HCT116 (cell line): ENCODE results near the gene CDCP2. TPM values are rescaled to one million over a fixed set of nuclear protein-coding genes. Genes with fewer than 3 reads are reported as not detected.

Source experiments
- ATAC-seq: fragments of 200-7000 bp; cut with Tn5 transposase; 2 replicates; pipeline ENCODE4 v1.9.1; 2020; ENCODE audit warnings: mild to moderate bottlenecking, moderate library complexity
- BruUV-seq: library from RNA; stranded (reverse); fragments of 400-500 nt; replicated peaks from 2 replicates; lab custom pipeline; 2021; lab: Mats Ljungman, UMichigan
- CTCF ChIA-PET: fragments of 300-600 bp; sonication (Branson Sonifier 250); formaldehyde crosslinking; loops from one replicate; lab custom pipeline; 2021; ENCODE audit warnings: antibody characterized with exemption; lab: Charles Lee
- POLR2A ChIA-PET: fragments of 300-600, 350-600 bp; sonication (Branson Sonifier 250); formaldehyde crosslinking; loops from one replicate; lab custom pipeline; 2021; ENCODE audit warnings: antibody characterized with exemption; lab: Charles Lee
- RAD21 ChIA-PET, 2 experiments: fragments of 300-600 bp; sonication (Branson Sonifier 250); formaldehyde crosslinking; loops; one replicate each; lab custom pipeline; 2023; ENCODE audit warnings: low total read pairs in 2 of 2; ENCODE audit not compliant: uncharacterized antibody in 2 of 2, unreplicated experiment in 2 of 2, low non-redundant PET in 1 of 2; lab: Charles Lee
- DNase-seq: peaks from one replicate; pipeline ENCODE4 v3.0.0-alpha.2; 2010; ENCODE audit warnings: low read depth, low spot score
- H2AFZ ChIP-seq: fragments of 200-600 bp; shearing (Covaris generic), sonication (generic); 2 replicates; pipeline ENCODE4 v1.6.1; 2017; ENCODE audit warnings: low read depth, mixed run types, mixed read lengths, antibody characterized with exemption, low read length; ENCODE audit not compliant: poor library complexity, severe bottlenecking
- H3K27ac ChIP-seq: 2 replicates; pipeline ENCODE4 v1.5.1; 2012; ENCODE audit warnings: low read depth, low read length
- H3K27me3 ChIP-seq: fragments of 200-600 bp; sonication (generic); 2 replicates; pipeline ENCODE4 v1.6.1; 2016; ENCODE audit warnings: mixed run types, low read length, mixed read lengths; ENCODE audit not compliant: insufficient read depth
- H3K36me3 ChIP-seq, 2 experiments: fragments of 200-500 bp in 1 of 2; fragments of 200-600 bp in 1 of 2; sonication (Bioruptor generic) in 1 of 2; sonication (generic) in 1 of 2; 2 replicates each; pipeline versions ENCODE4 v1.5.1 to v1.6.1; 2014 to 2016; ENCODE audit warnings: low read length in 2 of 2, inconsistent platforms in 1 of 2, mixed read lengths in 1 of 2, mixed run types in 1 of 2; ENCODE audit not compliant: insufficient read depth in 2 of 2, control insufficient read depth in 1 of 2
- H3K4me1 ChIP-seq, 2 experiments: fragments of 200-600 bp in 1 of 2; sonication (generic) in 1 of 2; 2 replicates each; pipeline versions ENCODE4 v1.5.1 to v1.6.1; 2012 to 2017; ENCODE audit warnings: low read length in 2 of 2, inconsistent platforms in 1 of 2, mild to moderate bottlenecking in 1 of 2, mixed read lengths in 1 of 2, mixed run types in 1 of 2, moderate library complexity in 1 of 2; ENCODE audit not compliant: insufficient read depth in 2 of 2, control insufficient read depth in 1 of 2
- H3K4me2 ChIP-seq: fragments of 200-600 bp; sonication (generic); 2 replicates; pipeline ENCODE4 v1.6.1; 2017; ENCODE audit warnings: mixed run types, low read length, mixed read lengths
- H3K4me3 ChIP-seq, 2 experiments: fragments of 200-600 bp in 1 of 2; sonication (generic) in 1 of 2; replicated peaks in 1 of 2; 2 replicates each; pipeline ENCODE4 v1.5.1; 2011 to 2016; ENCODE audit warnings: low read length in 2 of 2, control low read depth in 1 of 2, low read depth in 1 of 2, mild to moderate bottlenecking in 1 of 2, mixed read lengths in 1 of 2, mixed run types in 1 of 2
- H3K79me2 ChIP-seq: fragments of 200-600 bp; sonication (generic); 2 replicates; pipeline ENCODE4 v1.6.1; 2017; ENCODE audit warnings: mild to moderate bottlenecking, mixed run types, low read length, moderate library complexity, mixed read lengths; ENCODE audit not compliant: insufficient read depth
- H3K9ac ChIP-seq: fragments of 200-600 bp; sonication (generic); 2 replicates; pipeline ENCODE4 v1.6.1; 2016; ENCODE audit warnings: low read length, mixed read lengths
- H3K9me2 ChIP-seq: fragments of 200-600 bp; sonication (generic), shearing (Covaris generic); 2 replicates; pipeline ENCODE4 v1.6.1; 2017; ENCODE audit warnings: mixed run types, mild to moderate bottlenecking, moderate library complexity; ENCODE audit not compliant: insufficient read depth
- H3K9me3 ChIP-seq, 2 experiments: fragments of 200-500 bp in 1 of 2; fragments of 200-600 bp in 1 of 2; sonication (Bioruptor generic) in 1 of 2; sonication (generic) in 1 of 2; 2 replicates each; pipeline ENCODE4 v1.6.1; 2014 to 2017; ENCODE audit warnings: low read length in 2 of 2, mixed read lengths in 2 of 2, inconsistent platforms in 1 of 2, low read depth in 1 of 2, mild to moderate bottlenecking in 1 of 2, mixed run types in 1 of 2, moderate library complexity in 1 of 2; ENCODE audit not compliant: control insufficient read depth in 1 of 2, insufficient read depth in 1 of 2
- H4K20me1 ChIP-seq: fragments of 200-600 bp; sonication (generic), shearing (Covaris generic); 2 replicates; pipeline ENCODE4 v1.6.1; 2017; ENCODE audit warnings: mixed run types, mild to moderate bottlenecking, moderate library complexity; ENCODE audit not compliant: insufficient read depth
- CBX3 ChIP-seq: IDR thresholded peaks from 2 replicates; pipeline ENCODE4 v1.6.1; 2012; ENCODE audit warnings: low read depth
- CEBPB ChIP-seq: IDR thresholded peaks from 2 replicates; pipeline ENCODE4 v1.6.1; 2012; ENCODE audit warnings: low read depth
- EGR1 ChIP-seq: IDR thresholded peaks from 2 replicates; pipeline ENCODE4 v1.6.1; 2012; ENCODE audit warnings: low read depth
- FOSL1 ChIP-seq: IDR thresholded peaks from 2 replicates; pipeline ENCODE4 v1.6.1; 2012; ENCODE audit warnings: low read depth
- JUND ChIP-seq: IDR thresholded peaks from 2 replicates; pipeline ENCODE4 v1.6.1; 2012
- POLR2A ChIP-seq: IDR thresholded peaks from 2 replicates; pipeline ENCODE4 v1.7.0; 2011; ENCODE audit warnings: borderline replicate concordance; ENCODE audit not compliant: insufficient read depth, insufficient read length; ENCODE audit errors: extremely low read depth
- POLR2AphosphoS5 ChIP-seq: IDR thresholded peaks from 2 replicates; pipeline ENCODE4 v1.6.1; 2011; ENCODE audit warnings: mild to moderate bottlenecking, low read depth, low read length, moderate library complexity
- SIN3A ChIP-seq: IDR thresholded peaks from 2 replicates; pipeline ENCODE4 v1.6.1; 2012; ENCODE audit warnings: low read depth
- TCF7L2 ChIP-seq: IDR thresholded peaks from 2 replicates; pipeline ENCODE4 v1.7.0; 2011; ENCODE audit warnings: borderline replicate concordance, inconsistent platforms; ENCODE audit not compliant: insufficient read depth, insufficient read length; ENCODE audit errors: extremely low read depth
- YY1 ChIP-seq: IDR thresholded peaks from 2 replicates; pipeline ENCODE4 v1.6.1; 2011; ENCODE audit warnings: low read length, low read depth, moderate library complexity, mild to moderate bottlenecking; ENCODE audit not compliant: insufficient replicate concordance; ENCODE audit errors: extremely low read depth
- ZNF274 ChIP-seq: fragments of 200-500 bp; sonication (Bioruptor generic); IDR thresholded peaks from 2 replicates; pipeline ENCODE4 v1.6.1; 2014; ENCODE audit warnings: mild to moderate bottlenecking, low read depth, low read length, inconsistent platforms
- intact Hi-C: fragments of 100-400 bp; cut with micrococcal nuclease; formaldehyde crosslinking; loops from 2 replicates; pipeline ENCODE4 v1.10.0; 2022
- total RNA-seq: library from RNA; stranded (reverse); gene quantifications from one replicate; pipeline ENCODE4 v1.2.1, GENCODE V29; 2021; ENCODE audit not compliant: unreplicated experiment
- TF ChIP-seq, protein P1 (sequence below): IDR thresholded peaks from 2 replicates; pipeline ENCODE4 v1.6.1; 2011; ENCODE audit warnings: mild to moderate bottlenecking, low read length, moderate library complexity; ENCODE audit not compliant: insufficient replicate concordance; ENCODE audit errors: extremely low read depth
- TF ChIP-seq, protein P2 (sequence below): IDR thresholded peaks from 2 replicates; pipeline ENCODE4 v1.6.1; 2012
- TF ChIP-seq, protein P3 (sequence below): IDR thresholded peaks from 2 replicates; pipeline ENCODE4 v1.6.1; 2012

CDCP2 gene
- total RNA-seq, 1 experiment from 2014 or later, result 0.22 TPM

DNA sequence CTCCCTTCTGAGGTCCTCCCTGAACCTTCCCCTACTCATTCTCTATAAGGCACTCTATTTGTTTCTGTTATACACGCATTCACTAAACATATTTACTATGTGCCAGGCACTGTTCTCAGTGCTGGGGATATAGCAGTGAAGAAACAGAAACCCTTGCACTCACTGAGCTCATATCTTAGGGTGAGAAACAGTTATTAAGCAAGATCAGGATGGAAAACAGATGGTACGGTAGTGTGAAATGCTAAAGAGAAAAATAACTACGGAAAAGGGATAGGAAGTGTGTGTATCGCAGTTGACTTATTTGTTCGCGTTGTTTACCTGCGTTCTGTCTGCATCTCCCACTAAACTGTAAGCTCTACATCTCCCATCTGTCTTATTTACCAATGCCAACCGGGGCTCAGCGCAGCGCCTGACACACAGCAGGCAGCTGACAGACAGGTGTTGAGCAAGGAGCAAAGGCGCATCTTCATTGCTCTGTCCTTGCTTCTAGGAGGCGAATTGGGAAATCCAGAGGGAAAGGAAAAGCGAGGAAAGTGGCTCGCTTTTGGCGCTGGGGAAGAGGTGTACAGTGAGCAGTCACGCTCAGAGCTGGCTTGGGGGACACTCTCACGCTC lies 46.5 kb upstream of the CDCP2 start:
- ChIA-PET POLR2A (interaction anchor here (0.7 to 1.3 kb wide), 5 partner anchors 17 to 300 kb away, joined by 3 to 8 read pairs (median 3); no protein-coding TSS in a partner anchor), CTCF (interaction anchor here (1.1 to 2.1 kb wide), 3 partner anchors 18 to 338 kb away, joined by 3 to 8 read pairs (median 5); no protein-coding TSS in a partner anchor), RAD21 (no interaction called here)
- H3K9me3 ChIP-seq, result no peaks in the 10 kb centered on the region
- H2AFZ ChIP-seq, result peak overlapping the region; percentile 67
- H3K9me2 ChIP-seq, result no peaks in the 10 kb centered on the region
- ATAC-seq, result peak; percentile 9
- H3K27ac ChIP-seq, result peak overlapping the region; percentile 25; the same call in 1 of the 2 replicates
- H3K27me3 ChIP-seq, result no peaks in the 10 kb centered on the region
- peak overlapping the region; percentile 97 for H3K4me2 ChIP-seq
- H4K20me1 ChIP-seq, result no peaks in the 10 kb centered on the region
- peak overlapping the region; percentile 81 to 89 for H3K4me3 ChIP-seq
- H3K79me2 ChIP-seq, result peaks cover 42% of the 10 kb centered on the region
- peaks cover 11 to 17% of the 10 kb centered on the region in 2 experiments for H3K4me1 ChIP-seq
- H3K9ac ChIP-seq, result peak overlapping the region; percentile 90
- peaks cover 3 to 4% of the 10 kb centered on the region in 2 experiments; a peak in 1 of 4 replicates for H3K36me3 ChIP-seq
- TF ChIP-seq YY1 (no peak), TCF7L2 (no peak), POLR2AphosphoS5 (no peak), CEBPB (no peak), EGR1 (no peak), SIN3A (no peak), POLR2A (no peak), ZNF274 (no peak), FOSL1 (no peak), JUND (no peak), CBX3 (no peak)
- TF ChIP-seq, protein P1, sequence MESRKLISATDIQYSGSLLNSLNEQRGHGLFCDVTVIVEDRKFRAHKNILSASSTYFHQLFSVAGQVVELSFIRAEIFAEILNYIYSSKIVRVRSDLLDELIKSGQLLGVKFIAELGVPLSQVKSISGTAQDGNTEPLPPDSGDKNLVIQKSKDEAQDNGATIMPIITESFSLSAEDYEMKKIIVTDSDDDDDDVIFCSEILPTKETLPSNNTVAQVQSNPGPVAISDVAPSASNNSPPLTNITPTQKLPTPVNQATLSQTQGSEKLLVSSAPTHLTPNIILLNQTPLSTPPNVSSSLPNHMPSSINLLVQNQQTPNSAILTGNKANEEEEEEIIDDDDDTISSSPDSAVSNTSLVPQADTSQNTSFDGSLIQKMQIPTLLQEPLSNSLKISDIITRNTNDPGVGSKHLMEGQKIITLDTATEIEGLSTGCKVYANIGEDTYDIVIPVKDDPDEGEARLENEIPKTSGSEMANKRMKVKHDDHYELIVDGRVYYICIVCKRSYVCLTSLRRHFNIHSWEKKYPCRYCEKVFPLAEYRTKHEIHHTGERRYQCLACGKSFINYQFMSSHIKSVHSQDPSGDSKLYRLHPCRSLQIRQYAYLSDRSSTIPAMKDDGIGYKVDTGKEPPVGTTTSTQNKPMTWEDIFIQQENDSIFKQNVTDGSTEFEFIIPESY, result no peak
- TF ChIP-seq, protein P2, sequence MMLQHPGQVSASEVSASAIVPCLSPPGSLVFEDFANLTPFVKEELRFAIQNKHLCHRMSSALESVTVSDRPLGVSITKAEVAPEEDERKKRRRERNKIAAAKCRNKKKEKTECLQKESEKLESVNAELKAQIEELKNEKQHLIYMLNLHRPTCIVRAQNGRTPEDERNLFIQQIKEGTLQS, result no peak
- TF ChIP-seq, protein P3, sequence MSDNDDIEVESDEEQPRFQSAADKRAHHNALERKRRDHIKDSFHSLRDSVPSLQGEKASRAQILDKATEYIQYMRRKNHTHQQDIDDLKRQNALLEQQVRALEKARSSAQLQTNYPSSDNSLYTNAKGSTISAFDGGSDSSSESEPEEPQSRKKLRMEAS, result no peak
- DNase-seq, result no peak
- intact Hi-C loops, result no loop called here
- BruUV-seq, result TSS peak; percentile 88
